HL-60 (cell line): ENCODE results near the gene HDGFL3.

Experiments used
- DNase-seq, 2 experiments: peaks; one replicate each; pipeline ENCODE4 v3.0.0-alpha.2; 2010 to 2020; ENCODE audit warnings: low read depth in 1 of 2, low spot score in 1 of 2
- H3K27ac ChIP-seq: fragments of 250-450 bp; sonication (Bioruptor Pico); replicated peaks from 2 replicates; pipeline ENCODE4 v1.5.1; 2020; ENCODE audit warnings: mild to moderate bottlenecking, moderate library complexity
- H3K27me3 ChIP-seq: fragments of 250-450 bp; sonication (Bioruptor Pico); 2 replicates; pipeline ENCODE4 v1.5.1; 2021; ENCODE audit warnings: mild to moderate bottlenecking, moderate library complexity; ENCODE audit not compliant: insufficient read depth, poor library complexity, severe bottlenecking
- H3K4me3 ChIP-seq: replicated peaks from 2 replicates; pipeline ENCODE4 v1.5.1; 2011; ENCODE audit warnings: mild to moderate bottlenecking, control low read depth, low read length; ENCODE audit not compliant: insufficient read depth
- GABPA ChIP-seq: IDR thresholded peaks from 2 replicates; pipeline ENCODE4 v1.6.1; 2012; ENCODE audit warnings: low read depth
- POLR2AphosphoS5 ChIP-seq: IDR thresholded peaks from 2 replicates; pipeline ENCODE4 v1.6.1; 2012; ENCODE audit warnings: low read depth
- SPI1 ChIP-seq: IDR thresholded peaks from 2 replicates; pipeline ENCODE4 v1.6.1; 2012; ENCODE audit warnings: low read depth, mild to moderate bottlenecking, borderline replicate concordance
- TF ChIP-seq, protein P1 (sequence below): IDR thresholded peaks from one replicate; pipeline ENCODE4 v1.5.1; 2011; ENCODE audit warnings: low read length, control low read depth, inconsistent platforms; ENCODE audit not compliant: insufficient read depth
- TF ChIP-seq, protein P2 (sequence below): IDR thresholded peaks from 2 replicates; pipeline ENCODE4 v1.6.1; 2012; ENCODE audit warnings: low read depth; ENCODE audit not compliant: insufficient replicate concordance

HDGFL3 gene

DNA sequence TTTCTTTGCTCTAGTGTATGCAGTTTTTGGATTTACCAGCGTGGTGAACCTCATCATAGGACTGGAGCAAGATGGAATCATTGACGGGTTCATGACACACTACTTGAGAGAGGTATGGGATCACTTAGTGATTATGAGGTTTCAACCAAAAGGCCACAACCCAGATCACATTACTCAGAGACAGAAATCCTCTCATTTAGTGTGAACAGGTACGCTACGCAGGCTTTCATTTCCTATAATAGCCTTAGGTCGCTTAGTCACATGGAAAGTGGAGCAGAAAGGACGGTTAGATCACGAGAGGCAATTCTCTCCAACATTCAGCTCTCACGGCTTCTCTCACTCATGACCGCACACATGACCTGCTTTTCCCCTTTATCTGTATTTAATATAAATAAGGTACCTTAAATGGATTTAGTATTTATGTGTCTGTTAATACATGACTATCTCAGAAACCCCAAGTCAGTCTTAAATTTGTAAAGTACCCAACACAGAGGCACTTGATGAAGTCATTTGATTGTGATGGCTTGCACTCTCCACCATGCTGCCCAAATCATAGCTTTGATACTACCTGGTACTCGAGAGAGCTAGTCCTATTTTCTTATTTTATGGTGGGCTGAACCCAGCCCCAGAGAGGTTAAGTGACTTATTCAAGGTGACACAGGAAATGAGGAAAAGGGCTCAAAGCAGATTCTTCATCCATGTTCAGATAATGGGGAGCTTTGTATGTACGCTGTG is 91.6 kb downstream of the HDGFL3 start:
- no peak for DNase-seq
- Histone ChIP-seq H3K4me3 (no peak overlapping the region), H3K27ac (no peak overlapping the region), H3K27me3 (no peaks in the 10 kb centered on the region)
- TF ChIP-seq POLR2AphosphoS5 = no peak
- TF ChIP-seq, protein P1, sequence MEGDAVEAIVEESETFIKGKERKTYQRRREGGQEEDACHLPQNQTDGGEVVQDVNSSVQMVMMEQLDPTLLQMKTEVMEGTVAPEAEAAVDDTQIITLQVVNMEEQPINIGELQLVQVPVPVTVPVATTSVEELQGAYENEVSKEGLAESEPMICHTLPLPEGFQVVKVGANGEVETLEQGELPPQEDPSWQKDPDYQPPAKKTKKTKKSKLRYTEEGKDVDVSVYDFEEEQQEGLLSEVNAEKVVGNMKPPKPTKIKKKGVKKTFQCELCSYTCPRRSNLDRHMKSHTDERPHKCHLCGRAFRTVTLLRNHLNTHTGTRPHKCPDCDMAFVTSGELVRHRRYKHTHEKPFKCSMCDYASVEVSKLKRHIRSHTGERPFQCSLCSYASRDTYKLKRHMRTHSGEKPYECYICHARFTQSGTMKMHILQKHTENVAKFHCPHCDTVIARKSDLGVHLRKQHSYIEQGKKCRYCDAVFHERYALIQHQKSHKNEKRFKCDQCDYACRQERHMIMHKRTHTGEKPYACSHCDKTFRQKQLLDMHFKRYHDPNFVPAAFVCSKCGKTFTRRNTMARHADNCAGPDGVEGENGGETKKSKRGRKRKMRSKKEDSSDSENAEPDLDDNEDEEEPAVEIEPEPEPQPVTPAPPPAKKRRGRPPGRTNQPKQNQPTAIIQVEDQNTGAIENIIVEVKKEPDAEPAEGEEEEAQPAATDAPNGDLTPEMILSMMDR = no peak
- TF ChIP-seq, protein P2, sequence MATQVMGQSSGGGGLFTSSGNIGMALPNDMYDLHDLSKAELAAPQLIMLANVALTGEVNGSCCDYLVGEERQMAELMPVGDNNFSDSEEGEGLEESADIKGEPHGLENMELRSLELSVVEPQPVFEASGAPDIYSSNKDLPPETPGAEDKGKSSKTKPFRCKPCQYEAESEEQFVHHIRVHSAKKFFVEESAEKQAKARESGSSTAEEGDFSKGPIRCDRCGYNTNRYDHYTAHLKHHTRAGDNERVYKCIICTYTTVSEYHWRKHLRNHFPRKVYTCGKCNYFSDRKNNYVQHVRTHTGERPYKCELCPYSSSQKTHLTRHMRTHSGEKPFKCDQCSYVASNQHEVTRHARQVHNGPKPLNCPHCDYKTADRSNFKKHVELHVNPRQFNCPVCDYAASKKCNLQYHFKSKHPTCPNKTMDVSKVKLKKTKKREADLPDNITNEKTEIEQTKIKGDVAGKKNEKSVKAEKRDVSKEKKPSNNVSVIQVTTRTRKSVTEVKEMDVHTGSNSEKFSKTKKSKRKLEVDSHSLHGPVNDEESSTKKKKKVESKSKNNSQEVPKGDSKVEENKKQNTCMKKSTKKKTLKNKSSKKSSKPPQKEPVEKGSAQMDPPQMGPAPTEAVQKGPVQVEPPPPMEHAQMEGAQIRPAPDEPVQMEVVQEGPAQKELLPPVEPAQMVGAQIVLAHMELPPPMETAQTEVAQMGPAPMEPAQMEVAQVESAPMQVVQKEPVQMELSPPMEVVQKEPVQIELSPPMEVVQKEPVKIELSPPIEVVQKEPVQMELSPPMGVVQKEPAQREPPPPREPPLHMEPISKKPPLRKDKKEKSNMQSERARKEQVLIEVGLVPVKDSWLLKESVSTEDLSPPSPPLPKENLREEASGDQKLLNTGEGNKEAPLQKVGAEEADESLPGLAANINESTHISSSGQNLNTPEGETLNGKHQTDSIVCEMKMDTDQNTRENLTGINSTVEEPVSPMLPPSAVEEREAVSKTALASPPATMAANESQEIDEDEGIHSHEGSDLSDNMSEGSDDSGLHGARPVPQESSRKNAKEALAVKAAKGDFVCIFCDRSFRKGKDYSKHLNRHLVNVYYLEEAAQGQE = no peak
- TF ChIP-seq SPI1 = no peak
- no peak for TF ChIP-seq GABPA

DNA sequence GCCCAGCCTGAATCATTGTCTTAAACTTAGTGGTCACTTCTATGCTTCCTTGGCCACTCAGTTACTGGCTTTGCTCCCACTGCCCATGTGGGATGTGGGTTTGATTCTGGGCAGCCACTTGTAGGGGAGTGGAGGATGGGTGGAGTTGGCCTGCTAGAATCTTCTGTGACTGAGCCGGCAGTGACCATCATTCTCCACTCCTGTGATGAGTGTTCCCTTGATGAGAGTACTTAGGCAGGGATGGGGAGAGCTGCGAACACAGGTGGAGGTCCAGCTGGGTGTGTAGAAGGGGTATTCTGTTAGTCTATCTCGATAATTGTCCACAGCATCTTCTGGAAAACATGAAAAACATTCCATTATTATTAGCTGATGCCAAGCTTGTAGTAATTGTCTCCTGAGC is 92.2 kb downstream of the HDGFL3 start:
- no peak overlapping the region for H3K4me3 ChIP-seq
- H3K27me3 ChIP-seq = no peaks in the 10 kb centered on the region
- no peak for DNase-seq
- no peak overlapping the region for H3K27ac ChIP-seq
- TF ChIP-seq SPI1 = no peak
- TF ChIP-seq, protein P1 = no peak
- TF ChIP-seq, protein P2 = no peak
- no peak for TF ChIP-seq GABPA
- no peak for TF ChIP-seq POLR2AphosphoS5

DNA sequence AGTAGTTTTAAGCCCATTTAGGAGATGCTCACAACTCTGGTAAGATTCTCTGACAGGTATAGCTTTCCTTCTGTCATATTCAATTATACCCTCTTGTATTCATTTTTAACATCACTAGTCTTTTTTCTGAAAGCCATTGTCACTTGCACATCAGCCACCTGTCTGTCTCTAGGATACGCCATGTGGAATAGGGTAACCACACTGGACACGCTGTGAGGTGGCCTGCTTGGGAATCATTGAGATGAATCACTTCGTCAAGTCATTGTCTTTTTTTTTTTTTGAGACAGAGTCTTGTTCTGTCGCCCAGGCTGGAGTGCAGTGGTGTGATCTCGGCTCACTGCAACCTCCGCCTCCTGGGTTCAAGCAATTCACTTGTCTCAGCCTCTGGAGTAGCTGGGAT is 92.8 kb downstream of the HDGFL3 start:
- Histone ChIP-seq H3K27me3 (no peaks in the 10 kb centered on the region), H3K27ac (no peak overlapping the region), H3K4me3 (no peak overlapping the region)
- TF ChIP-seq, protein P2 = no peak
- TF ChIP-seq, protein P1 = no peak
- TF ChIP-seq GABPA (no peak), POLR2AphosphoS5 (no peak), SPI1 (no peak)
- DNase-seq = no peak
